HG03432 (cell line): ENCODE results near the gene ULK2.
"Not testable (repeated sequence)": the region's sequence is repeated elsewhere in the genome, so short reads cannot be mapped to it uniquely, and the experiment has no call there.

Experiments
- ATAC-seq: cut with Tn5 transposase; IDR thresholded peaks from one replicate; pipeline ENCODE4 v1.9.1; 2021; ENCODE audit warnings: mild to moderate bottlenecking, moderate library complexity; ENCODE audit not compliant: unreplicated experiment

Gene ULK2

GRCh38 chr17:19867329-19868078 is at the start of gene ULK2:
ULK2 (minus strand) TSS chr17:19867936; CDS start chr17:19867417, 519 bp downstream.
- ATAC-seq: peak; percentile 66

DNA sequence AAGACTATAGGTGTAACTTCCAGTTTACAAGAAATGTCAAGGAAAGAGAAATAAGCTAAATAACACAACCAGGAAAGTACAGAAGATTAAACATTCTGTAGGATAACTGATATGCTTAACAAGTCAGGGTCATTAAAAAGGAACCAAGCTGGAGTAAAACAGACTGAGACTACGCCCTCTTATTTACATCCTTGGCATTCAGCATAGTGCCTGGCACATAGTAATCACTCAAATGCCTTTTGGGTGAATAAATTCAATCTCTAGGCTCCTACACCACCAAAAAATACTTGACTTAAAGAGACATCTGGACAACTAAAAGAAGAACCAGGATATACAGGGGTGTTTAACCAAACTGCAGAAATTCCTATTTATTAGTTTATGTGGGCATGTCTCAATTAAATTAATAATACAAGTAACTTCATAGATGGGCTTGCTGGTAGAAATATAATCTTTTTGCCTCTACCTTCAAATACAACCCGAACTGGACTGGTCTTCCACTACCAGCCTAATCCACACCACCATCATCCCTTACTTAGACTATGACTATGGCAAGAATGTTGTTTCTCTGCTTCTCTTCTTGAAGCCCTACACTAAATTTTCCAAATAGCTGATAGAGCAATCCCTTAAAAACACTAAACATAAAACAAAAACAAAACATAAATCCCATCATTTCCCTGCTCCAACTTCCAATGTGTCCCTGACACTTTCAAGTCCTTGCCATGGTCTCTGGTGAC is 47.7 kb upstream of the ULK2 start:
- ATAC-seq: no peak

- ATAC-seq: no peak
These were observed 43.3 kb upstream of the ULK2 start for GRCh38 chr17:19911033-19911432.

DNA sequence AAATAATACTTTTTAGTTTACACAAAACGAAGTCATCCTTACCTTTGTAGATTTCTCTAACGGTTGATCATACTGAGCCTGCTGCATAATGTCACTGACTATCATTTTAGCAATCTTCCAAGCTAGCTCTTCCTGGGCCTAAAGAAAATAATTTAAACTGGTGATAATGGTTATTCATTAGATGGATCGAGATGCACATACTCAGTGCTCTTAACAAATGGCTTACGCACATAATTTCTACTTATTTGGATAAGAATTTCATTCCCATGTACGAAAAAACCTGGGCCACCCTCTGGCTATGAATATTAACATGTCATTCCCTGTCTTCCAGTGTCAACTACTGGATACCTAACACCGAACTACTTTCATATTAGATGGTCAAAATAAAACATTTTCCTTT is 41.4 kb upstream of the ULK2 start:
- ATAC-seq: no peak

DNA sequence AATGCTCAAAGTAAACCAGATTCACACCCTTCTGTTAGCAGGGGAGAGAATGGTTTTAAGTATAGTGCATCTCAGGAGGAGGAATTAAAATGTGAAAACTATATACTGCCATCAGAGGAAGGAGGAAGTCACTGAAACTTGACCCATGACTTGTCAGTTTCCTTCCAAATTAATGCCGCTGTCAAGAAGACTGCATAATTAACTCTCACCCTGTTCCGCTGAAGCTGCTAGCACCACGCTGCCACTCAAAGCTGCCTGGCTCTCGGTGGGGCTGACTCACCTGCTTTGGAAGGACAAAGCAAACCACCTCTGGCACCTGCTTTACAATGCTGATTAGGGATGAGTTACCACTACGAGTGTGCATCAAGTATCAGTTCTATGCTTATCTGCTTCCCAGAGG is 37.8 kb upstream of the ULK2 start:
- ATAC-seq: no peak

GRCh38 chr17:19904924-19905323 is 37.2 kb upstream of the ULK2 start:
- no peak for ATAC-seq

- no peak for ATAC-seq
These were observed 36.7 kb upstream of the ULK2 start for GRCh38 chr17:19904412-19904811.

GRCh38 chr17:19900809-19901208 is 33.1 kb upstream of the ULK2 start:
- ATAC-seq: no peak

- no peak for ATAC-seq
These were observed 30.2 kb upstream of the ULK2 start for GRCh38 chr17:19897903-19898302.

DNA sequence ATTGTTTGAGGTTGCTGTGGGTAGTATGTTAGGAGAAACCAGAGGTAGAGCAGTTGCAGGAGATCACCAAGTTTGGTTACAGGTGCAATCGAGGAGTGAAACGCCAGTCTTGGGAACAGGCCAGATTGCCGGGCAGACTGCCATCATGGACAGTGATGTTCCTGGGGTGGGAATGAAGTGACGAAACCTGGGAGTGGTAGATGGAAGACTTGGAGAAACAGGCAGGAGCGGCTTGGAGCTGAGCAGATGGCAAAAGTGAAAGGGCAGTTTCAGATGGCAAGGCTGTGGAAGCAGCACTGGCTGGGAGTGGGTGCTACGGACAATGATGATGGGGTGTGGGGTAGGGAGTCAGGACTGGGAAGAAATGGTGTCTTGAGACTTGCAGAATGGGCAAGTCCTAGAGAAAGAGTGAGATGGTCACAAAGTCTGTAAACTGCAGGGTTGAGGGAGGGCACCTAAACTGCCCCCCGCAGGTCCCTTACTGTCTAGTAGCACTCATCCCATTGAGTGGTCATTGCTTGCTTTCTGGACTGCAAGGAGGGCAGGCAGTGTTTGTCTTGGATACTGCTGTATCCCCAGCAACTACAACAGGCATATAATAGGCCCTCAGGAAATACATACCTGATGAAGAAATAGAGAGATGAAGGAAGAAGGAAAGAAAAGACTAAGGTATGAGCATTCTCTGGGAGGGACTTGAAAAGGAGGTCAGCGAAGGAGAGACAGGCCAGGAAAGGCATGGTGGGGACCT is 29.5 kb upstream of the ULK2 start:
- ATAC-seq: no peak

- no peak for ATAC-seq
These were observed 28.9 kb upstream of the ULK2 start for GRCh38 chr17:19896679-19897078.

- ATAC-seq: not testable (repeated sequence)
These were observed 22.8 kb upstream of the ULK2 start for GRCh38 chr17:19890554-19890953.

DNA sequence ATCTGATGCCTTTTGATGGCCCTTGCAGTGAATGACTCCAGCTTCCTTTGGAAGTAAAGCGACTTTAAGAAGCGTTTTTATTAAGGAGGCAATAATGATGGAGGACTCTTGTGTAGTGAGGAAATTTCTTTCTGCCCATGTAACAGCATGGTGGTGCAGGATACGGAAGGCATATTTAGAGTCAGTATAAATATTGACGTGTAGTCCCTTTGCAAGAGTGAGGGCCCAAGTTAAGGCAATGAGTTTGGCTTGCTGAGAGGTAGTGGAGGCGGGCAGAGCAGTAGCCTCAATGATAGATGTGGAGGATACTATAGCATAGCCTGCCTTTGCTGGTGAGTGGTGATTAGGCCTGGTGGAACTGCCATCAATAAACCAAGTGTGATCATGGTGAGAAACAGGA is 22.3 kb upstream of the ULK2 start:
- not testable (repeated sequence) for ATAC-seq

DNA sequence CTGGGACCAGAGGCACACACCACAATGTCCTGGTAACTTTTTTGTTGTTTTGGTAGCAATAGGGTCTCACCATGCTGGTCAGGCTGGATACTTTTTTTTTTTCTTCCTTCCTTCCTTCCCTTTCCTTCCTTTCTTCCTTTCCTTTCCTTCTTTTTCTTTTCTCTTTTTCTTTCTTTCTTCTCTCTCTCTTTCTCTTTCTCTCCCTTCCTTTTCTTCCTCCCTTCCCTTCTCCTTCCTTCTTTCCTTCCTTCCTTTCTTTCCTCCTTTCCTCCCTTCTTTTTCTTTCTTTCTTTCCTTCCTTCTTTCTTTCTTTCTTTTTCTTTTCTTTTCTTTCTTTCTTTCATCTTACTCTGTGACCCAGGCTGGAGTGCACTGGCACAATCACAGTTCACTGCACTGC is 18.4 kb upstream of the ULK2 start:
- ATAC-seq: no peak

DNA sequence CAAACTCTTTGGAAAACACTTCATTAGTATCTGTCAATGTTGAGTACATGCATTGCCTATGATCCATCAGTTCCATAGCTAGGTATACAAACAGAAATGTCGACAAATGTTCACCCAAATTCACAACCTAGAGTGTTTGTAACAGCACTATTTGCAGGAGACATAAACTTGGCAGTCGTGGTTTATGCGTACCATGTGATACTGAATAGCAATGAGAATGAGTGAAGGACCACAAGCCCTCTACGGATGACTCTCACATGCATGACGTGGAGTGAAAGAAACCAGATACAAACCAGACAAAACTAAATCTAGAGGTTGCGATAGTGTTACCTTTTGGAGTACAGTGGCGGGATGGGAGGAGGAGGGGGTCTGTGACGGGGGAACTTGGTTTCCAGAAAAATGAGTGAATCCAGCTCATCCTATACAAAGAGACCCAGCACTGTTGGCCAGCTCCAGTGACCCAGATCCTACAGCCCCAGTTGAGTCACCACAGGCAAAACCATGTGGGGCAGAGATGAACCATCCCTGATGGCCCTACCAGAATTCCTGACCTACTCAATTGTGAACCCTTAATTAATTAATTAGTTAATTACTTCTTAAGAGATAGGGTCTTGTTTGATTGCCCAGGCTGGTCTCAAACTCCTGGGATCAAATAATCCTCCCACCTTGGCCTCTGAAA is 15.9 kb upstream of the ULK2 start:
- ATAC-seq: no peak

DNA sequence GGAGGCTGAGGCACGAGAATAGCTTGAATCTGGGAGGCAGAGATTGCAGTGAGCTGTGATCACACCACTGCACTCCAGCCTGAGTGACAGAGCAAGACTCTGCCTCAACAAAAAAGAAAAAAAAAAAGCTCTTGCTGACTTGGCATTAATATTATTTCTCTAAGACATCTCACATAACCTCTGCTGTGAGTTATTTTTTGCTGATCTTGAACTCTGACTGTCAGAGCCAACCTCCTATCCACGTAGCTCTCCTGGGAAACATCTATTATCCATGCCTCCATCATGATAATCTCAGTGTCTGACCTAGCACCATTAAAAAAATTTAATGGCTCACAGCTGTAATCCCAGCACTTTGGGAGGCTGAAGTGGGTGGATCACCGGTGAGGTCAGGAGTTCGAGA is 12.7 kb upstream of the ULK2 start:
- ATAC-seq: no peak

- no peak for ATAC-seq
These were observed 9.7 kb upstream of the ULK2 start for GRCh38 chr17:19877364-19877945.

DNA sequence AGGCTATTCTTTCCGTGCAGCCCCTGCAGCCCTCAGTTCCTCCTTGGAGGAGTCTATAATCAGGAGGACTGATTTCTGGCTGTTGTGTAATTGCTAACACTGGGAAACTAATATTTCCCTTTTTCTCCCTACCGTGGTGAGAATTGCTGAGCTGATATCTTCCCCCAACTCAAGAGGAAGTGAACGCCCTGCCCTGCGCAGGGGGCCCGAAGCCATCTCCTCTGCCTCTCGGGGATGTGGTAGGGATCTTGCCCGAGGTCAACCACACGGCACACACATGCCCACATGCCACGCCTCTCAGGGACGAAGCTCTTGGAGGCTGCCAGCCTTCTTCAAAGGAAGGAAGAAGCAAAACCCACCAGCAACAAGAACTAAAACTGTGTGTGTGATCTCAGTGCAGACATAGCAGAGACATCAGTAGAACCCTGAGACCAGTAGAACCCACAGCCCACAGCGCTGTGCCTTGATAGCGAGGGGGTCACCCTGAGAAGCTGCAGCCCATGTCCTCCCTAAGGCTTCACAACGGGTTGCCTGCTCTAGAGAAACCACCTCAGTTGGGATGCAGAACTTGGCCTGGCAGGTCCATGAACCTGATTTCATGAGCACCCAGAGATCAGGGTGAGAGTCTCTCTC is 8.9 kb upstream of the ULK2 start:
- no peak for ATAC-seq

- ATAC-seq: no peak
These were observed 6.5 kb upstream of the ULK2 start for GRCh38 chr17:19874256-19874655.

DNA sequence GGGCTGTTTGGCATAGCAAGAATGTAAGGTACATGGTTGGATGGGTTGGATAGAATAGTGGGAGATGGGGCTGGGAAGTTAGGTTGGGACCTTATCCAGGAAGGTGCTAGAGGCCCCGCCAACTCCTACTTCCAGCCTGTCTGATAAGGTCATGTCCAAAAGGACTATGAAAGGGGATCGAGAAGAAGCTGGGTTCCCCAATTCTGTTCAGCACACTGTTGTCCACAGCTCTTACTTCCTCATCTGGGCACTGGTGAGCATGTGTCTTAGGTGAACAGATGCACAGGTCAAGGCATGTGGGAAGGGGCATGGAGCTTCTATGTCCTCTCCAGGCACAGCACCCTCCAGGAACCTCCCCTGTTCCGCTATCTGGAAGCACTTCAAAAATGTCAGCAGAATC is 5.6 kb upstream of the ULK2 start:
- no peak for ATAC-seq

DNA sequence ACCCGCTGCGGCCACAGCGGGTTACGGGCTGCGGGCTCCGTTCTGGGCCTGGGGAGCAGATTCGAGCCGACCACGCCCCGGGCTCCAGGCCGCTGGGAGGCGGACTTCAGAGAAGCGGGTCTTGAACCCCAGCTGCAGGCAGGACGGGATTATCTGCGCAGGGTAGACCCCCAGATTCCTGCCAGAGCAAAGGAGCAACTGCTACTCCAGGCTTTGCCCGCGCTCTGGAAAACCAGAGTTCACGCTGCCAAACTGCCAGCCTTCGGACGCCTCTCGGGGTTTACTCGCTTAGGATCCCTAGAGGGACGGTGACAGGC is 301 bp upstream of the ULK2 start:
- no peak for ATAC-seq
